HCT116 (cell line): Measurements from ENCODE around the gene HOXB7. TPM values are rescaled to one million over a fixed set of nuclear protein-coding genes. Genes with fewer than 3 reads are reported as not detected.

Experiments
- ATAC-seq: fragments of 200-7000 bp; cut with Tn5 transposase; 2 replicates; pipeline ENCODE4 v1.9.1; 2020; ENCODE audit warnings: mild to moderate bottlenecking, moderate library complexity
- BruUV-seq: library from RNA; stranded (reverse); fragments of 400-500 nt; replicated peaks from 2 replicates; lab custom pipeline; 2021; lab: Mats Ljungman, UMichigan
- CTCF ChIA-PET: fragments of 300-600 bp; sonication (Branson Sonifier 250); formaldehyde crosslinking; loops from one replicate; lab custom pipeline; 2021; ENCODE audit warnings: antibody characterized with exemption; lab: Charles Lee
- POLR2A ChIA-PET: fragments of 300-600, 350-600 bp; sonication (Branson Sonifier 250); formaldehyde crosslinking; loops from one replicate; lab custom pipeline; 2021; ENCODE audit warnings: antibody characterized with exemption; lab: Charles Lee
- RAD21 ChIA-PET, 2 experiments: fragments of 300-600 bp; sonication (Branson Sonifier 250); formaldehyde crosslinking; loops; one replicate each; lab custom pipeline; 2023; ENCODE audit warnings: low total read pairs in 2 of 2; ENCODE audit not compliant: uncharacterized antibody in 2 of 2, unreplicated experiment in 2 of 2, low non-redundant PET in 1 of 2; lab: Charles Lee
- DNase-seq: peaks from one replicate; pipeline ENCODE4 v3.0.0-alpha.2; 2010; ENCODE audit warnings: low read depth, low spot score
- H2AFZ ChIP-seq: fragments of 200-600 bp; shearing (Covaris generic), sonication (generic); 2 replicates; pipeline ENCODE4 v1.6.1; 2017; ENCODE audit warnings: low read depth, mixed run types, mixed read lengths, antibody characterized with exemption, low read length; ENCODE audit not compliant: poor library complexity, severe bottlenecking
- H3K27ac ChIP-seq: 2 replicates; pipeline ENCODE4 v1.5.1; 2012; ENCODE audit warnings: low read depth, low read length
- H3K27me3 ChIP-seq: fragments of 200-600 bp; sonication (generic); 2 replicates; pipeline ENCODE4 v1.6.1; 2016; ENCODE audit warnings: mixed run types, low read length, mixed read lengths; ENCODE audit not compliant: insufficient read depth
- H3K36me3 ChIP-seq, 2 experiments: fragments of 200-500 bp in 1 of 2; fragments of 200-600 bp in 1 of 2; sonication (Bioruptor generic) in 1 of 2; sonication (generic) in 1 of 2; 2 replicates each; pipeline versions ENCODE4 v1.5.1 to v1.6.1; 2014 to 2016; ENCODE audit warnings: low read length in 2 of 2, inconsistent platforms in 1 of 2, mixed read lengths in 1 of 2, mixed run types in 1 of 2; ENCODE audit not compliant: insufficient read depth in 2 of 2, control insufficient read depth in 1 of 2
- H3K4me1 ChIP-seq, 2 experiments: fragments of 200-600 bp in 1 of 2; sonication (generic) in 1 of 2; 2 replicates each; pipeline versions ENCODE4 v1.5.1 to v1.6.1; 2012 to 2017; ENCODE audit warnings: low read length in 2 of 2, inconsistent platforms in 1 of 2, mild to moderate bottlenecking in 1 of 2, mixed read lengths in 1 of 2, mixed run types in 1 of 2, moderate library complexity in 1 of 2; ENCODE audit not compliant: insufficient read depth in 2 of 2, control insufficient read depth in 1 of 2
- H3K4me2 ChIP-seq: fragments of 200-600 bp; sonication (generic); 2 replicates; pipeline ENCODE4 v1.6.1; 2017; ENCODE audit warnings: mixed run types, low read length, mixed read lengths
- H3K4me3 ChIP-seq, 2 experiments: fragments of 200-600 bp in 1 of 2; sonication (generic) in 1 of 2; replicated peaks in 1 of 2; 2 replicates each; pipeline ENCODE4 v1.5.1; 2011 to 2016; ENCODE audit warnings: low read length in 2 of 2, control low read depth in 1 of 2, low read depth in 1 of 2, mild to moderate bottlenecking in 1 of 2, mixed read lengths in 1 of 2, mixed run types in 1 of 2
- H3K79me2 ChIP-seq: fragments of 200-600 bp; sonication (generic); 2 replicates; pipeline ENCODE4 v1.6.1; 2017; ENCODE audit warnings: mild to moderate bottlenecking, mixed run types, low read length, moderate library complexity, mixed read lengths; ENCODE audit not compliant: insufficient read depth
- H3K9ac ChIP-seq: fragments of 200-600 bp; sonication (generic); 2 replicates; pipeline ENCODE4 v1.6.1; 2016; ENCODE audit warnings: low read length, mixed read lengths
- H3K9me2 ChIP-seq: fragments of 200-600 bp; sonication (generic), shearing (Covaris generic); 2 replicates; pipeline ENCODE4 v1.6.1; 2017; ENCODE audit warnings: mixed run types, mild to moderate bottlenecking, moderate library complexity; ENCODE audit not compliant: insufficient read depth
- H3K9me3 ChIP-seq, 2 experiments: fragments of 200-500 bp in 1 of 2; fragments of 200-600 bp in 1 of 2; sonication (Bioruptor generic) in 1 of 2; sonication (generic) in 1 of 2; 2 replicates each; pipeline ENCODE4 v1.6.1; 2014 to 2017; ENCODE audit warnings: low read length in 2 of 2, mixed read lengths in 2 of 2, inconsistent platforms in 1 of 2, low read depth in 1 of 2, mild to moderate bottlenecking in 1 of 2, mixed run types in 1 of 2, moderate library complexity in 1 of 2; ENCODE audit not compliant: control insufficient read depth in 1 of 2, insufficient read depth in 1 of 2
- H4K20me1 ChIP-seq: fragments of 200-600 bp; sonication (generic), shearing (Covaris generic); 2 replicates; pipeline ENCODE4 v1.6.1; 2017; ENCODE audit warnings: mixed run types, mild to moderate bottlenecking, moderate library complexity; ENCODE audit not compliant: insufficient read depth
- ATF3 ChIP-seq: IDR thresholded peaks from 2 replicates; pipeline ENCODE4 v1.6.1; 2012
- EGR1 ChIP-seq: IDR thresholded peaks from 2 replicates; pipeline ENCODE4 v1.6.1; 2012; ENCODE audit warnings: low read depth
- EZH2phosphoT487 ChIP-seq: fragments of 200-600 bp; IDR thresholded peaks from 2 replicates; pipeline ENCODE4 v1.6.1; 2018; ENCODE audit warnings: antibody characterized with exemption, borderline replicate concordance
- SP1 ChIP-seq: IDR thresholded peaks from 2 replicates; pipeline ENCODE4 v1.6.1; 2012; ENCODE audit warnings: low read depth
- intact Hi-C: fragments of 100-400 bp; cut with micrococcal nuclease; formaldehyde crosslinking; loops from 2 replicates; pipeline ENCODE4 v1.10.0; 2022
- total RNA-seq: library from RNA; stranded (reverse); gene quantifications from one replicate; pipeline ENCODE4 v1.2.1, GENCODE V29; 2021; ENCODE audit not compliant: unreplicated experiment

HOXB7 gene
- total RNA-seq, 1 experiment from 2014 or later = 33.6 TPM

GRCh38 chr17:48615963-48616716, 5.3 kb upstream of the HOXB7 start:
- CTCF ChIA-PET = interaction anchor here (1.5 to 3.7 kb wide), 8 partner anchors 9 to 591 kb away, joined by 4 to 21 read pairs (median 8); no protein-coding TSS in a partner anchor
- peak overlapping the region; percentile 95 for H3K4me2 ChIP-seq
- 0 out of 2 replicates have a peak, but pooled peaks have one; percentile 15 for TF ChIP-seq EGR1
- no peak for TF ChIP-seq EZH2phosphoT487
- no peak for DNase-seq
- H3K4me1 ChIP-seq = peaks cover 8 to 49% of the 10 kb centered on the region in 2 experiments; a peak in 3 of 4 replicates
- intact Hi-C loops = loop anchor here (5.0 to 10.0 kb wide), 2 partner anchors 131 to 264 kb away; no protein-coding TSS in a partner anchor
- POLR2A ChIA-PET = interaction anchor here (1.2 to 1.4 kb wide), 3 partner anchors 10 to 376 kb away, joined by 3 to 4 read pairs (median 3); no protein-coding TSS in a partner anchor
- no peaks in the 10 kb centered on the region for H4K20me1 ChIP-seq
- no peaks in the 10 kb centered on the region for H3K36me3 ChIP-seq
- no peak overlapping the region for H2AFZ ChIP-seq
- peak overlapping the region; percentile 80 to 90 for H3K4me3 ChIP-seq
- no peaks in the 10 kb centered on the region for H3K27me3 ChIP-seq
- RAD21 ChIA-PET = interaction anchor here in 1 of 2 experiments (0.6 kb wide), 1 partner anchor 192 kb away, joined by 3 read pairs; no protein-coding TSS in a partner anchor
- H3K79me2 ChIP-seq = peaks cover 62% of the 10 kb centered on the region
- no peaks in the 10 kb centered on the region for H3K9me2 ChIP-seq
- peak overlapping the region; percentile 97 for H3K9ac ChIP-seq
- no peaks in the 10 kb centered on the region for H3K9me3 ChIP-seq
- H3K27ac ChIP-seq = peak overlapping the region; percentile 88
- ATAC-seq = no peak
- no TSS peak for BruUV-seq

GRCh38 chr17:48615047-48615962, 4.5 kb upstream of the HOXB7 start, which contains the start of gene HOXB8:
Gene HOXB8, minus strand, starts transcription at chr17:48615292. Its CDS starts 588 bp downstream, at chr17:48614704.
- Histone ChIP-seq H3K4me3 (peak within 1 kb of the TSS; percentile 80 to 90), H4K20me1 (no peaks in the 10 kb centered on the region), H3K27ac (peak within 1 kb of the TSS; percentile 88), H3K27me3 (no peaks in the 10 kb centered on the region), H3K9me2 (no peaks in the 10 kb centered on the region), H3K79me2 (peaks cover 71% of the 10 kb centered on the region), H3K4me1 (peaks cover 8 to 51% of the 10 kb centered on the region in 2 experiments; a peak in 3 of 4 replicates), H2AFZ (no peak within 1 kb of the TSS), H3K36me3 (no peaks in the 10 kb centered on the region), H3K4me2 (peak within 1 kb of the TSS; percentile 95), H3K9ac (peak within 1 kb of the TSS; percentile 97), H3K9me3 (no peaks in the 10 kb centered on the region)
- TSS peak; percentile 40 for BruUV-seq
- POLR2A ChIA-PET = interaction anchor here (0.6 to 1.4 kb wide), 9 partner anchors 9 to 590 kb away, joined by 3 to 8 read pairs (median 3); no protein-coding TSS in a partner anchor
- RAD21 ChIA-PET = interaction anchor here in 1 of 2 experiments (0.6 kb wide), 1 partner anchor 192 kb away, joined by 3 read pairs; no protein-coding TSS in a partner anchor
- DNase-seq (no peak), ATAC-seq (no peak)
- intact Hi-C loops = loop anchor here (5.0 to 10.0 kb wide), 2 partner anchors 131 to 263 kb away; no protein-coding TSS in a partner anchor
- no peak for TF ChIP-seq ATF3
- TF ChIP-seq SP1 = peak; percentile 20; the same call in 1 of the 2 replicates
- CTCF ChIA-PET = interaction anchor here (0.6 to 3.7 kb wide), 13 partner anchors 7 to 590 kb away, joined by 3 to 13 read pairs (median 4); no protein-coding TSS in a partner anchor
